Activated CD4-positive, alpha-beta T cell treated with anti-CD3 and anti-CD28 coated beads, Interleukin-10, Interleukin-2, amounts not matched to agents 100 ng/mL and 50 ng/mL, durations not matched to agents 16 hours and 8 hours (primary cell): ENCODE data around the gene ACSL5.

Experiments
- DNase-seq: peaks from one replicate; pipeline ENCODE4 v3.0.0-alpha.2; 2020

Gene ACSL5, protein sequence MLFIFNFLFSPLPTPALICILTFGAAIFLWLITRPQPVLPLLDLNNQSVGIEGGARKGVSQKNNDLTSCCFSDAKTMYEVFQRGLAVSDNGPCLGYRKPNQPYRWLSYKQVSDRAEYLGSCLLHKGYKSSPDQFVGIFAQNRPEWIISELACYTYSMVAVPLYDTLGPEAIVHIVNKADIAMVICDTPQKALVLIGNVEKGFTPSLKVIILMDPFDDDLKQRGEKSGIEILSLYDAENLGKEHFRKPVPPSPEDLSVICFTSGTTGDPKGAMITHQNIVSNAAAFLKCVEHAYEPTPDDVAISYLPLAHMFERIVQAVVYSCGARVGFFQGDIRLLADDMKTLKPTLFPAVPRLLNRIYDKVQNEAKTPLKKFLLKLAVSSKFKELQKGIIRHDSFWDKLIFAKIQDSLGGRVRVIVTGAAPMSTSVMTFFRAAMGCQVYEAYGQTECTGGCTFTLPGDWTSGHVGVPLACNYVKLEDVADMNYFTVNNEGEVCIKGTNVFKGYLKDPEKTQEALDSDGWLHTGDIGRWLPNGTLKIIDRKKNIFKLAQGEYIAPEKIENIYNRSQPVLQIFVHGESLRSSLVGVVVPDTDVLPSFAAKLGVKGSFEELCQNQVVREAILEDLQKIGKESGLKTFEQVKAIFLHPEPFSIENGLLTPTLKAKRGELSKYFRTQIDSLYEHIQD

DNA sequence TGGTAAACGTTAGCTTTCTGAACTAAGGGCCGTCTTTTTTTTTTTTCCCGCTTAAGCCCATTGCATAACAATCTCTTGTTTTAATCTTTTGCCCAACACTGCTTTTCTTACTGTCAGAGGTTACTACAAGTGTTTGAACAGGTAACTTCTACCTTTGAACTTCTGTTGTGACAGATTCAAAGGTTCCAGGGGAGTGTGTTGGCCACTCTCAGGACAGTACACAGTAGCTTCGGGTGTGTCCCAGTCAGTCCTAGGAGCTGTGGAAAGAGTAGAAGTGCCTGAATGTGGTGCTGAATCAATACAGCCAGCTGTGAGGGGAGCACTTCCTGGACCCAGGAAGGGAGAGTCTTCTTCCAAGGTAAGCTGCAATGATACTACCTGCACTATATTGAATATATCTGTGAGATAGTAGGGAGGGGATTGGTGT lies at the start of gene ACSL5:
Gene ACSL5, plus strand, starts transcription at position 205 of the 427 bp plus-strand sequence. CDS start 20,831 bp downstream, outside the sequence.
- DNase-seq: no peak

DNA sequence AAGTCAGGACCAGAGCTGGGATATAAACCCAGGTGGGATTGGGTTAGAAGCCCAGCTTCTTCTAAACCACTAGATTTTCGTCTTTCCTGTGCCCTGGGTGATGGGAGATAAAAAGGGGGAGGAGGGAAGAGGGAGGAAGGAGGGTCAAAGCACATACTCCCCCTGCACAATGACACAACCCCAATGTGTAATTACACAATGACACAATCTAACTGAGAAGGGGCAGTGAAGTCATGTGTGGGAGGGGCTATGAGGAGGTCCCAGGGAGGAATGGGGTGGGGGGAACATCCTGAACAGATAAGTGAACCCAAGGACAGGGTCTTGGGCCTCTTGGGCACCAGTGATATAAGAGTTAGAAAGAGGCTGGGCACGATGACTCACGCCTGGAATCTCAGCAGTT lies 46.2 kb upstream of the ACSL5 start:
- no peak for DNase-seq

DNA sequence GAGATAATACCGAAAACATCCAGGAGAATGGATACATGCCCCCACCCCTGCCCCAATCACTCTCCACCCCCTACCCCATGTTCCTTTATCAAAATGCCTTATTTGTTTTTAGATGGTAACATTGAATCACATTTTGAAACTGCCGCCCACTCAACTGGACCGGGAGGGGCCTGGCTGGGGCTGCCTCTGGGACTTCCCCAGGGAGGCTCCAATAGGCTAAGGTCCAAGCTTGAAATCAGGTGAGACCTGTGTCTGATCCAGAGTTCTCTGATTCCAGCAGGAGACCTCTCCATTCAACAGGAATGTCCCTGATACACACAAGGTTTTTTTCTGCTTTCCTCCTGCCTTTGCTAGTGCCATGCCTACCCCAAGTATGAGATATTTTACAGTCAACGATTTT lies 43.8 kb upstream of the ACSL5 start:
- no peak for DNase-seq

DNA sequence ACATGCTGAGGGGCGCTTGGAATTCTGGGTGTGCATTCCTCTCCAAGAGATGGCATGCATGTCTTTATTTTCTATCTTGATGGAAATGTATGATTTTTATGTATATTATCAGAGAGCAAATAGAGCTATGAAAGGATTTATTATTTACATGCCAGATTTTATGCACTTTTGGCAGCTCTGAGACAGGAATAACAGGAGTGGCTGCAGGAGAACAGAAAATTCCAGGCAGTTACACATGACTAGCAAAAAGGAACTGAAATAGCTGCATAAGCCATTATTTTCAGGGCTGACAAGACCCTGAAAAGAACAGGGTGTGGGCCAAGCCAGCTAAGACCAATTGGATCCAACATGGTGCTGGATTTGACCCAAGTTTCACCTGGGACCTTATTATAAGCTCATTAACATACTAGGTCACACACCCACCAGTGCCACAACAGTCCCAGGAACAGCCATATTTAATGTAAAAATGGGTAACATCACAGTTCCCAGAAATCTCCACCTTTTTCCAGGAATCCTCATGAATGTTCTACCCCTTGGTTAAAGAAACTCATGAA lies 43.2 kb upstream of the ACSL5 start:
- DNase-seq: no peak

DNA sequence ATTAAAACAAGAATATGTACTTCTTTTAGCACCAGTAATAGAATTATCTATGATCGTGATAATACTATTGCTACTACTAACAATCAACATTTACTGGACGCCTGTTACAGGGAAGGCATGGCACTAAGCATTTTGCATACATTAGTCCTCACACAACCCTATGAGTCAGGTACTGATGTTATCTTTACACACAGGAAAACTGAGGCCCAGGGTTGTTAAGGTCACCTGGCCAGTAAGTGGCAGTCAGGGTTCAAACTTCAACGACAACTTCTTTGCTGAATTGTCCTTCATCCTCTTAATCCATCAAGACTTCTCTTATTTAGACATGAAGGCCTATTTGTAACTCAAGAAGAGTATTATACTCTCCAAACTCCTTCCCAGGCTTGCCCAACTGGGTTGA lies 41.9 kb upstream of the ACSL5 start:
- no peak for DNase-seq

DNA sequence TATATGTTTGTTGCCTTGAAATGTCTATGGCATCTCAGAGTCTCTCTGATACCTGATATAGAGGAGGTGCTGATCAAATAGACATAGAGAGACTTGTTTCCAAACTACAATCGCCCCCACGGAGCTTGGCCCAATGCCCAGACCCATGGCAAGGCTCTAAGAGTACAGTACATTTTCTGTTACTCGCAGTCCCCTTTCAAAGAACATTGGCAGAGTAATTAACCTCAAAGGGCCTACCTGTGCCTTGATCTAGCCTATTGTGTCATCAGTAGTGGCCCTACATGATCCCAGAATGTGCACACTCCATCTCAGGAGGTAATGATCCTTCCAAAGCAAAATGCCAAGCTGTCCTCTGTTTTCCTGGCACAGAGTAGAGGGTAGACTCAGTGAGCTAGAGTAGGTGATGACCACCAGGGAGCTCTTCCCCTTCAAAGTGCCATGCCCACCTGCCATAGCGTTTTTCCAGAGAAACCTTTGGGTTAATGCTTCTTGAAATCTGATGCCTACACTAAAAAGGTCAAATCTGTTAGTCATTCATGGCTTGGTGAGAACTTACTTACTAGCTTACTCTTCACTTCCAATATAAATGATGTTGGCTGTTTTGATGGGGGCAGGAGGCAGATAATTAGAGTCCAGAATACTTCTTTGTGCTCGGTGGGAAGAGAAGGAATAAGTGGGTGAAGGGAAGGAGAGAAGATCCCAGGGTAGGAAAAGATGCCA lies 41.2 kb upstream of the ACSL5 start:
- DNase-seq: no peak

DNA sequence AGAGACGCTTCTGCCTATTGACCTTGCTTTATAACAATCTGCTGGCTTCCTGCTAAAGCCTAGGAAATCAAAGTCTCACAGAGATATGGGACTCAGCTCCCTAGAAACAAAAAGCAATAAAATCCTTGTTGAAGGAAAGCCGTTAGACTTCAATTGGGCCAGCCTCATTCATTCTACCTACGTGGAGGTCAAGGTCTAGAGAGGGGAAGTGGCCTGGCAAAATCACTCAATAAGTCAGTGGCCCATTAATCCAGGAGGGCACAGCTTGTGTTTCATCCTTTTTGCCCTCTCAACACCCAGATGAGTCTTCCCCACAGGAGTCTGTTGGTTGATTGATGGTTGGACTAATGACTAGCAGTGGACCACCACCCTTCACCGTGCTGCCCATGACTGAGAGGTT lies 40.5 kb upstream of the ACSL5 start:
- DNase-seq: no peak

DNA sequence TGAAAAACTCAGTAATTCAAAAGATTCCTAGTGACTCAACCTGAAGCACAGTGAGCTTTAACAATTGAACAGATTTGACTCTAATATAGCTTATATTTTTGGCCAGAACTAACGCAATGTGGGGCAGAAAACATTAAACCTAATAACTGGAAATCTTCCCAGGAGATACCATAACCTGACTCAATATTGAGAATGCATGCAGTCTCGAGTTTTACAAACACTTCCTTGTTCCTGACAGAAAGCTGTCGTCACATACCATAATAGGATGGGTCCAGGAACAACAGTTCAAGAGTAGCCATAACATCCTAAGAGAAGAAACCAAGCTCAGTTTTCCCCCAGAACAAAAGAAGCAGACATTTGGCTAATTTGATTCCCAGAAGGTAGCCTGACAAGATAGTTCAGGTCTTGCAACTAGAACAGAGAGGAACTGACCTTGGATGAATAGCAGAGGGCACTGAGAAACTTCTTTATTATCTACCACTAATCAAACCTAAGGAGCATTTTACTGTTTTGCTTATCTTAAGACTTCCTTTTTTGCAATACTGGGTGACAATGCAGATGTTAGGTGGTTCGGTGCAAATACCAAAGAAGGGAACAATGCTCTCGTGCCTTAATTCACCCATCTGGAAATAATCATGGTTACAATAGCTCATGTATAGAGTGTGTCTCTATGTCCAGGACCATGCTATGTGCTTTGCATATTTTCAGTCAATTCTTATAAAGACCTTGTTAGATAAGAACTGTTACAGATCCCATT lies 38.6 kb upstream of the ACSL5 start:
- DNase-seq: no peak

DNA sequence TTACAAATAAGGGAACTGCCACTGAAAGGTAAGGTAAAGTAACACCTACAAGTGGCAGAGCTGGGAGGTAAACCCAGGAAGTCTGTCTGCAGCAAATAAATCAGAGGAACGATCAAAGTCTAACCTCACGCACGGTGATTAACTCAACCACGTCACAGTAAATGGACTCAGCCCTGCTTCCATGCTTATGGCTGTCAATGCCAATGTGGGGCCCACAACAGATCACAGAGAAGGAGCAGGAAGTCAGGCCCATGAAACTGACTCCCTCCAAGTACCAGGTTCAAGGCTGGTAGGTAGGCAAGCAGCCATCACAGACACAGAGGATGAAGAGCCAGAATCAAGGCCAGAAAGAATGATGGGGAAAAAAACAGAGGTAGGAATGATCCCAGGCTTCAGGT lies 38.0 kb upstream of the ACSL5 start:
- no peak for DNase-seq

DNA sequence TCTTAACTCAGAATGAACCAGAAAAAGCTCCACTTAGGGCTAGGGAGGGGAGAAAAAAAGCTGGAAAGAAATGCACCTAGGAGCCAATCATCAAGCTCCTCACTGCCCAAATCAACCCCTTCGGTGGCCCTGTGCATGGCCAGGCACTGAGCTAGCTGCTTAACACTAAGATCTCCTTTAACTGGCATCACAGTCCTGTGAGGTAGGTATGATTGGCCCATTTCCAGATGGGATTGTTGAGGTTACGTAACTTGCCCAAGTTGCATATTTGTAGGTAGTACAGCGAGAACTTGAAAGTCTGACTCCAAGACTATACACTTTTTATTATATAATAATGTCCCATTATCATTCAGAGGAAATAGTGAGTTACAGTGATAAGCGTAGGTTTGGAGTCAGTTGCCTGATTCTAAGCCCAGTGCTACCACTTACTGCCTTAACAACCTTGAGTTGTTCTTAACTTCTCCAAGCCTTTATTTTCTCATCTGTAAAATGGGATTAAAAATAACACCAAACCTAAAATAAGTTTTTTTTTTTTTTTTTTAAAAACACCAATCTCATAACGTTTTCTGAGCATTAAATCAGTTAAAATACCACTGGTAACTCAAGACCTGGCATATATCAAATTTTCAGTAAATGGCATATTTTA lies 37.2 kb upstream of the ACSL5 start:
- no peak for DNase-seq

DNA sequence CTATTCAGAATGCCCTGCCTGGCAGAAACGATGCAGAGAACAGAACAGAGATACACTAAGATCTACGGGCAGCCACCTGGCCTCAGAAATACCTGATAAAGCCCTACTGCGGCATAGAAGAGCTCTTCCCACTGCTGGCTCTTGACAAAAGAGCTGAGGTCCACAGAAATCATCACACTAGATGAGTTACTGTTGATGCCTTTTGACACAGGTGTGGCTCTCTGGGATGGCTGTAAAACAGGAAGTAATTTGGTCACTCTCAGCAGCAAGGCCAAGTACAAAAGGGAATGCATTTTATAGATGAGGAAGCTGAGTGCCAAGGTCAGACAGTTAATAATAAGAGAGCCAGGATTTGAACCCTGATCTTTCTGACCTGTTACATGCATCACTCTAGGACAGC lies 35.0 kb upstream of the ACSL5 start:
- DNase-seq: no peak

DNA sequence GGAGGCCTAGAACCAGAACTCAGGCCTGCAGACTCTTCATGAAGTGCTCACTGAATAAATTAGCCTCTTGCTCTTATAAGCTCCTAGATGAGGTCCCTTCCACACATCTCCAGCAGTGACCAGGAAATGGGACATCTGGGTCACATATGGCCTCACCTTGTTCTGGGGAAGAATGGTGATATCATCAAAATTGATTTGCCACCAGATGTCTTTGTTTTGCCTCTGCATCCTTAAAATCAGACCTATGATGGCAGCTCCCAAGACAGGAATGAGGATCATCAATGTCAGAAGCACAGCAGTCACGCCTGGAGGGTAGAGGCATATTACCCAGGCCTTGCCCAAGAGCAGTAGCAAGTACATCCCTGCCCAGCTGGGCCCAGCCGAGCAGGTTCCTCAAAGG lies 33.3 kb upstream of the ACSL5 start:
- no peak for DNase-seq

DNA sequence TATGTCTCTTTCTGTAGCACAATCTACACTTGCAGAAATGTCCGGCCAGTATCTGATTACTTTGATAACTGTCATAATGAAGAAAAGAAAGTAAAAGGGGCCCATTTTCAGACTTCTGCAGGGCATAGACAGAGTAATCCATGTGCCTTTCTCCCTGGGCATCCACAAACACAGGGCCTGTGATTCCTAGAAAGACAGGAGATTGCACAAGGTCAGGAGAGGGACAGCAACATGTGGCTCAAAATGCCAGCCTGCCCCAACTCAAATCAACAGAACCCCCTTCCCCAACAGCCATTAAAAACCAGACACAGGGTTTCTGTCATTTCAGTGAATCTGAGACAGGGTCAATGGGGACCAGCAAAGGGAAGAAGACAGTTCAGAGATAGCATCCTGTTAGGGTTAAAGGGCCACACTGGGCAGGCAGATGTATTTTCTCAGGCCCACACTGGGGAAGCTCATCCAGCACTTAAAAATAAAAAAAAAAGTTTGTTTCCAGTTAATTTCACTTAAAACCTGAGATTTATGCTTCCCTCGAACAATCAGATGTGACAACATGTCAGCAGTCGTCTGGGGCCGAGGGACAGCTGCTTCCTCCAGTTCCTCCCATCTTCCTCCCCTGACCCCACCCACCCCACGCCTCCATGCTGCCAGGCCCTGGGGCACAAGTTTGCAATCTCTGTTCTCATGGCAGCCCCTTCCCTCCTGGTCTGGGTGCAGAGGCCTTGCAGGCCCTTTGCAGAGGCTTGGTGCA lies 30.7 kb upstream of the ACSL5 start:
- DNase-seq: no peak

DNA sequence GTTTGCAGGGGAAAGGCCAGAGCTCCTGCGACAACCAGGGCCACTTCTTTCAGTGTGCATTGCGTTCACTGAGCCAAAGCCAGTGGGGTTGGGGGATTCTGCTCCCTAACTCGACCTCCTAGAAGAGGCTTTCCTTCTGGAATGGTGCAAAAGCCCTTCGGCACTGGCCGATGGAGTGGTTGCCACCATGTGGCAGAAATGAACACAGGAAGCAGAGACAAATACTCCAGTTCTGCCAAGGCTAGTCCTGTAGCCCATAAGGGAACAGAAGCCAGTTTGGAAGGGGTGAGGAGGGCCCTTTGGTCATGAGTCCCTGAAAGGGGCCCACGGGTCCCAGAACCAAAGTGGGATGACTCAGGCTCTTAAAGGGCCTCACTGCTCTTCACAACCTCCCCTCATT lies 29.7 kb upstream of the ACSL5 start:
- DNase-seq: no peak

DNA sequence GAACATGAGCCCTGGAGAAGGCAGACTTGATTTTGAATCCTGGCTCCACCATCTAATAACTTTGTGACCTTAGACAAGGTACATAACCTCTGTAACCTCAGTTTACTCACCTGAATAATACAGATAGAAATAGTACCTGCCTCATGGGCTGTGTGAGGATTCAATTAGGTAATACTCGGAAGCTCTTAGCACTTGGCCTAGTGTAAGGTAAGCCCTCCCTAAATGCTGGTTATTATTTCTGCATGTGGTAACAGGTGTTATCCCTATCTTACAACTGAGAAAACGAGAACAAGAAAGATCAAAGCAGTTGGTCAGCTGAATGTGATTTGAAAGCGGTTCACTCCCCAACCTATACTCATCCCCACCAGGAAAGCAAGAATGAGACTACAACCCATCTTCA lies 28.7 kb upstream of the ACSL5 start:
- DNase-seq: no peak

DNA sequence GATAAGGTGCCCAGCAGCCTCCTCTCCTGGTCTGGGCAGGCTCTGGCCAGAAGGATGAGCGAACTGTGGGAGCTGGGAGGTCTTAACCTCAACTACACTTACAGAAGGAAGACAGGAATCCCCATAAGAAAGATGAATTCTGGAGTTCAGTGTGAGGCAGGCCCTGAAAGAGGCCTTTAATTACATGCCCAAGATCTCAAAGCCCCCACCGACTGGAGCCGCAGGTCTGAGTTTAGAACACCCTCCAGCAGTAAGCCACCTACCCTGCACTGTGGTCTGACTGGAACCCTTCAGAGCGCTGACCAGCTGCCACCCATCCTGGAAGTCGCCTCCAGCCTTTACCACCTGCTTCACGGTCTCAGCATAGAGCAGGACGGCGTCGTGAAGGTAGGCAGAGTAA lies 28.2 kb upstream of the ACSL5 start:
- no peak for DNase-seq

DNA sequence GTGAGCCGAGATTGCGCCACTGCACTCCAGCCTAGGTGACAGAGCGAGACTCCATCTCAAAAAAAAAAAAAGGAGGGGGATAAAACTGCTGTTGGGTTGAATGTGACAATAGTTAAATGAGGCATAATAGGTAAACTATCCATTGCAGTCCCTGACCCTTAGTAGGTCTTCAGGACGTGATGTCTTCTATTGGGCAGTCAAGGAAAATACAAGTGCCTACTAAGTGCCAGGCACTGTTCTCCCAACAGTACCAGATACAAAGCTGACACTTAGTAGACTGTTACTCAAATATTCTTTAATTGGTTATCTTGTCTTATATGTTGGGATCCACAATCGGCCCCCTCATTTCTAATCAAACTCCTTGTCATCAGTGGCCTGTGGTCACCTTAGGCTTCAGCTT lies 27.1 kb upstream of the ACSL5 start:
- no peak for DNase-seq

DNA sequence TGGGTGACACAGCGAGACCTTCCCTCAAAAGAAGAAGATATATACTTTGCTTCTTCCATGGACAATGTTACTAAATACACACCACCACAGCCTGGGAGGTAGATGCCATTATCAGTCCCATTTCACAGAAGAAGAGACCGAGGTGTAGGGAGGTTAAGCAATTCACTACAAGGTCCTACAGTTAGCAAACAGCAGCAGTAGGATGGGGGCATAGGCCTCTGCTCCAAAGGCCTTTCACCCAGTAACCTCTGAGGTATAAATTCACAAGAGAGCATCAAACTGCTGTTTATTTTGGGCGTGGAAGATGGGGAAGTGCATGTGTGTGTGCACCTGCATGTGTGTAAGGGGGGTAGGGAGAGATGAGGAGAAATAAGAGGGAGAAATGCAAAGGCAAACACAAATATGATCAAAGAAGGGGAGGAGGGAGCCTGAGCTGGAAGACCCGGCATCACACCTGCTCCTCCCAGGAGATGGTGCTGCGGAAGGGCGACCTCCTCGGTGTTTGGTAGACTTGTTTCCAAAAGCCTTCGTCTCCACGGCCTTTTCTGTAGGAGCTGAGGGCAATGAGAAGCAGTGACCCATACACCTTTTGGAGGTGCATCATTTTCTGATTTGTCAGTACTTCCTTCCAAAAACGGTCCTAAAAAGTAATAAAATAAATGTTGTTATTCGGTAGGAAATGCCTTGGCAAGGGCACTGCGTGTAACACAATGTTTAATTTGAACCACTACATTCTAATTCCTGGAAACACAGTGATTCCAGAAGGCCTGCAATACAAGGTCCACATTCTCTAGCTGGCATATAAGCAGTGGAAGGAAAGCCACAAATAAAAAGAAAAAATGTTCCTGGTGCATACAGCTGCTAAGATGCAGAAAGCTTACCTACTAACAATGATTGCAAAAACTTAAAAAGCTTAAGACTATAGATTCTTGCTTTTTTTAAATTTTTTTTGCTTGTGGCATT lies 25.9 kb upstream of the ACSL5 start:
- no peak for DNase-seq

DNA sequence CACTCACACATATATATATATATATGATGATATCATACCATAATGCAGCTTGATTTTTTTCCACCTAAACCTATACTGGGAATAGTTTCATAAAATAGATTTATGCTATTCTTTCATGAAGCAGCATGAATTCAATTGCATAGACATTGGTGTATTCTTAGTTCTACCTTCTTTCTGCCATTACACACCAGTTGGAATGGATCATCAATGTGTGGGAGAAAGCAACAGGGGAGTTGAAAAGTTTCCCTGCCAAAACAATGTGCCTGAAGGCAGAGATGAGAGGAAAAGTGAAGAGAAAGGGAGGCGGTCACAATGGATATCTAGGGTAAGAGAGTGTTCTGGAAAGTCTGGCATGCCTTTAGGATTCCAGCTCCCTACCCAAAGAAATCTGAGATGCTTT lies 25.2 kb upstream of the ACSL5 start:
- DNase-seq: no peak

DNA sequence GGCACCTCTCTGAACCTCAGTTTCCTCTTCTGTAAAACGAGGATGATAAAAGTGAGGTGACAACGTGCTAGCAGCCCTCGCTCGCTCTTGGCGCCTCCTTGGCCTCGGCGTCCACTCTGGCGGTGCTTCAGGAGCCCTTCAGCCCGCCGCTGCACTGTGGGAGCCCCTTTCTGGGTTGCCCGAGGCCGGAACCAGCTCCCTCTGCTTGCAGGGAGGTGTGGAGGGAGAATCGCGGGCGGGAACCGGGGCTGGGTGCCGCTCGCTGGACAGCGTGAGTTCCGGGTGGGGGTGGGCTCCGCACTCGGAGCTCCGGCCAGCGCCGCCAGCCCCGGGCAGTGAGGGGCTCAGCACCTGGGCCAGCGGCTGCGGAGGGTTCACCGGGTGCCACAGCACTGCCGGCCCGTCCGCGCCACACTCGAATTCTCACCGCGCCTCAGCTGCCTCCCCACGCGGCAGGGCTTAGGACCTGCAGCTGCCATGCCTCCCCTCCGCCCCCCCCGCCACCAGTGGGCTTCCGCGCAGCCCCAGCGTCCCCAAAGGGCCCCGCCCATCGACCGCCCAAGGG lies 24.3 kb upstream of the ACSL5 start:
- DNase-seq: no peak
